MCF 10A (cell line): ENCODE results near the gene KMT2D. TPM values are rescaled to one million over a fixed set of nuclear protein-coding genes. Genes with fewer than 3 reads are reported as not detected.

Experiments used
- BruUV-seq: library from RNA; stranded (reverse); fragments of 400-500 nt; replicated peaks from 2 replicates; lab custom pipeline; 2021; lab: Mats Ljungman, UMichigan
- CTCF ChIA-PET: fragments of 300-600 bp; sonication (Branson Sonifier 250); formaldehyde crosslinking; extraction: SDS; loops from one replicate; lab custom pipeline; 2021; ENCODE audit warnings: antibody characterized with exemption, inconsistent platforms; lab: Yijun Ruan, JAX
- POLR2A ChIA-PET: fragments of 300-600, 350-650 bp; sonication (Branson Sonifier 250); formaldehyde crosslinking; extraction: SDS; loops from one replicate; lab custom pipeline; 2020; ENCODE audit warnings: antibody characterized with exemption, inconsistent platforms; lab: Yijun Ruan, JAX
- DNase-seq: peaks from one replicate; pipeline ENCODE4 v3.0.0-alpha.2; 2018; ENCODE audit not compliant: unreplicated experiment
- H3K27ac Mint-ChIP-seq: one replicate; pipeline ENCODE4 v1.8.0; 2022; ENCODE audit warnings: mild to moderate bottlenecking, low read depth, mixed read lengths; ENCODE audit not compliant: unreplicated experiment
- H3K27me3 Mint-ChIP-seq: one replicate; pipeline ENCODE4 v1.8.0; 2022; ENCODE audit warnings: mixed read lengths; ENCODE audit not compliant: insufficient read depth, unreplicated experiment
- H3K36me3 Mint-ChIP-seq: one replicate; pipeline ENCODE4 v1.8.0; 2022; ENCODE audit warnings: mild to moderate bottlenecking, moderate library complexity, mixed read lengths; ENCODE audit not compliant: insufficient read depth, unreplicated experiment
- H3K4me1 Mint-ChIP-seq: one replicate; pipeline ENCODE4 v1.8.0; 2022; ENCODE audit warnings: mixed read lengths; ENCODE audit not compliant: insufficient read depth, unreplicated experiment
- H3K4me3 Mint-ChIP-seq: one replicate; pipeline ENCODE4 v1.8.0; 2022; ENCODE audit warnings: mild to moderate bottlenecking, moderate library complexity, mixed read lengths; ENCODE audit not compliant: unreplicated experiment
- H3K9me3 Mint-ChIP-seq: one replicate; pipeline ENCODE4 v1.8.0; 2022; ENCODE audit warnings: mixed read lengths; ENCODE audit not compliant: unreplicated experiment
- intact Hi-C: fragments of 100-400 bp; cut with micrococcal nuclease; formaldehyde crosslinking; loops from 2 replicates; pipeline ENCODE4 v1.14.1; 2022
- total RNA-seq: library from RNA; stranded (reverse); gene quantifications from 2 replicates; pipeline ENCODE4 v1.2.3, GENCODE V29; 2022
- TF ChIP-seq, protein P1 (sequence below): fragments of 200-600 bp; IDR thresholded peaks from one replicate; pipeline ENCODE4 v1.8.0; 2022; ENCODE audit warnings: antibody characterized with exemption, mild to moderate bottlenecking; ENCODE audit not compliant: unreplicated experiment

The KMT2D gene
- total RNA-seq, 1 experiment from 2014 or later = 76.9 TPM

DNA sequence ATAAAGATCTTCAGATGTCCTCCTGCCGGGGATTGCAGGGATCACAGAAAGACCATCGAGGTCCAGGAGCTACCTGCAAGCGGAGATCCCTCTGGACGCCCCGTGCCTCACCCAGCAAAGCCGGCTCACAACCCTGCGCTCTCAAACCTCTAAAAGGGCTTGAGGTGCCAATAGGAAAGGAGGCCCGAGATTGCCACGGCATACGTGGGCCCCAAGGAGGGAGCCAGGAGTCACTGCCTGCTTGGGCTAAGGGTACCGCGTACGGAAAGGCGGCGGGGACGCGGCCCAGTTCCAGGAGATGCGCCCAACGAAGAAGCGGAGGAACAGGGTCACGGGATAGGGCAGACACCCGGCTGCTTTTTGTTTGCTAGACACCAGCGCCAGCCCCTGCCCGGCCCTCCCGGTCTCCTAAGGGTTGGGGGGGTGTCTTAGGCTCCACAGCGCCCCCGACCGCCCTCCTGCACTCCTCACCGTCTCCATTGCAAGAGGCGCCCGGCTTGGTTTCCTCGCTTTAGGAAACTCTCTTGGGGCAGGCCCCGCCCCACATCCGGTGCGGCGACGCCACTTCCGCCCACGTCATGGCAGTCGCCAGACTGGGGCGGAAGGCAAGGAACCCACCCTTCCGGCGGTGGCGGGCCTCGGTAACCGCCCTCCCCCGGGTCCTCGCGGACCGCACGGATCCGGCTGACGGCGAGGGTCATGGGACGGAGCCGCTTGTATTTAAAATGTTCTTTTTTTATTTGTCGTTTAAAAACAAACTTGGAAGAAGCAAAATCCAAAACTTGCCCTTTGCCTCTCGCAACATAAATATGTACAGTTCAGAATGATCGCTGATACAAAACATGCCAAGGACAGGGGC, 42.1 kb downstream of the KMT2D start, which contains the start of gene PRKAG1:
Gene PRKAG1 (minus strand): TSS at position 516 of the 859 bp plus-strand sequence. CDS start 36 bp downstream, at position 480.
- peak within 1 kb of the TSS; percentile 88 for H3K4me3 Mint-ChIP-seq
- peaks cover 44% of the 10 kb centered on the region for H3K36me3 Mint-ChIP-seq
- DNase-seq = peak; percentile 96
- POLR2A ChIA-PET = interaction anchor here (0.5 to 1.5 kb wide), 15 partner anchors 11 to 194 kb away, joined by 3 to 8 read pairs (median 3); partner anchors contain the start of genes ARF3, DDN, DDX23 and RND1
- CTCF ChIA-PET = interaction anchor here (0.5 to 1.8 kb wide), 5 partner anchors 13 to 159 kb away, joined by 3 to 12 read pairs (median 4); no protein-coding TSS in a partner anchor
- intact Hi-C loops = no loop called here
- H3K27ac Mint-ChIP-seq = peak within 1 kb of the TSS; percentile 99
- no peaks in the 10 kb centered on the region for H3K27me3 Mint-ChIP-seq
- H3K9me3 Mint-ChIP-seq = no peaks in the 10 kb centered on the region
- peaks cover 15% of the 10 kb centered on the region for H3K4me1 Mint-ChIP-seq
- TF ChIP-seq, protein P1, sequence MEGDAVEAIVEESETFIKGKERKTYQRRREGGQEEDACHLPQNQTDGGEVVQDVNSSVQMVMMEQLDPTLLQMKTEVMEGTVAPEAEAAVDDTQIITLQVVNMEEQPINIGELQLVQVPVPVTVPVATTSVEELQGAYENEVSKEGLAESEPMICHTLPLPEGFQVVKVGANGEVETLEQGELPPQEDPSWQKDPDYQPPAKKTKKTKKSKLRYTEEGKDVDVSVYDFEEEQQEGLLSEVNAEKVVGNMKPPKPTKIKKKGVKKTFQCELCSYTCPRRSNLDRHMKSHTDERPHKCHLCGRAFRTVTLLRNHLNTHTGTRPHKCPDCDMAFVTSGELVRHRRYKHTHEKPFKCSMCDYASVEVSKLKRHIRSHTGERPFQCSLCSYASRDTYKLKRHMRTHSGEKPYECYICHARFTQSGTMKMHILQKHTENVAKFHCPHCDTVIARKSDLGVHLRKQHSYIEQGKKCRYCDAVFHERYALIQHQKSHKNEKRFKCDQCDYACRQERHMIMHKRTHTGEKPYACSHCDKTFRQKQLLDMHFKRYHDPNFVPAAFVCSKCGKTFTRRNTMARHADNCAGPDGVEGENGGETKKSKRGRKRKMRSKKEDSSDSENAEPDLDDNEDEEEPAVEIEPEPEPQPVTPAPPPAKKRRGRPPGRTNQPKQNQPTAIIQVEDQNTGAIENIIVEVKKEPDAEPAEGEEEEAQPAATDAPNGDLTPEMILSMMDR = peak; percentile 25
- TSS peak; percentile 60 for BruUV-seq

DNA sequence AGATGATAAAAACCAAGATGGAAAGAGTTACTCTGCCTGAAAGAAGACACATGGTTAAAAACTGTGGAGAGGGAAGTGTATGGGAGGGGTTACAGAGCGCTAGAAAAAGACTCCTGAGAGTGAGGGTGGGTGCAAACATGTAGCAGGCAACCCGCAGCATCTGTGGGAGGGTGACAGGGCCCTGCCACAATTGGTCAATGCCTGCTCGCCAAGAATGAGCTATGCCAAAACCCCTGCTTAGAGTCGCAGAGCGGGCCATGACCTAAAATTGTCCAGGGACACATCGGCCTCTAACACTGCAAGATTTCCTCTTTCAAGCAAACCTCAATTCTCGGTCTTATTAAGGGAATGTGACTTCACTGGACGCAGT, 42.7 kb downstream of the KMT2D start:
- no TSS peak for BruUV-seq
- TF ChIP-seq, protein P1 = no peak
- peak overlapping the region; percentile 99 for H3K27ac Mint-ChIP-seq
- peaks cover 37% of the 10 kb centered on the region for H3K36me3 Mint-ChIP-seq
- ChIA-PET CTCF (interaction anchor here (0.5 to 2.0 kb wide), 6 partner anchors 14 to 165 kb away, joined by 3 to 12 read pairs (median 4); no protein-coding TSS in a partner anchor), POLR2A (interaction anchor here (0.5 to 1.5 kb wide), 15 partner anchors 10 to 194 kb away, joined by 3 to 8 read pairs (median 3); partner anchors contain the start of genes ARF3, DDN, DDX23 and RND1)
- intact Hi-C loops = no loop called here
- H3K9me3 Mint-ChIP-seq = no peaks in the 10 kb centered on the region
- H3K27me3 Mint-ChIP-seq = no peaks in the 10 kb centered on the region
- H3K4me1 Mint-ChIP-seq = peaks cover 15% of the 10 kb centered on the region
- H3K4me3 Mint-ChIP-seq = peak overlapping the region; percentile 88
- peak; percentile 42 for DNase-seq

DNA sequence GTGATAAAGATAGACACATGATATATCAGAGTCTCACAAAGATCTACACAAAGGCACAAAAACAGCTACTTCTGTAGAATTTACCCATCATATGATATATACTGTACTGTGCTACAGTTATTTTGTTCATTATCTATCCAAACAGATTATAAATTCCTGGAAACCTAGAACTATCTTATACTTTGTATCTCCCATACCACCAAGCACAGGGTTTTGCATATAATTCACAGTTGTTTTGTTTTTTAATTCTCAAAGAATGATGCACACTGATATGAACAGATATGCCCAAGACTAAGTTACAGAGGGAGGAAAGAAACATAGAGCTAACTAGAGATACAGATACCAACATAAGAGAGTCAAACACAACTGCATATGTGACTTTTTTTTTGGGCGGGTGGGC, 45.4 kb downstream of the KMT2D start:
- BruUV-seq = no TSS peak
- DNase-seq = no peak
- TF ChIP-seq, protein P1 = no peak
- H3K4me1 Mint-ChIP-seq = peaks cover 15% of the 10 kb centered on the region
- CTCF ChIA-PET = interaction anchor here (1.0 to 1.9 kb wide), 4 partner anchors 21 to 162 kb away, joined by 3 to 11 read pairs (median 4); partner anchors contain the start of genes ARF3 and DDX23
- no peak overlapping the region for H3K4me3 Mint-ChIP-seq
- POLR2A ChIA-PET = interaction anchor here (0.5 to 1.9 kb wide), 6 partner anchors 9 to 313 kb away, joined by 3 to 8 read pairs (median 4); no protein-coding TSS in a partner anchor
- H3K36me3 Mint-ChIP-seq = peaks cover 43% of the 10 kb centered on the region
- intact Hi-C loops = no loop called here
- no peaks in the 10 kb centered on the region for H3K9me3 Mint-ChIP-seq
- H3K27me3 Mint-ChIP-seq = no peaks in the 10 kb centered on the region
- H3K27ac Mint-ChIP-seq = peak overlapping the region; percentile 7

DNA sequence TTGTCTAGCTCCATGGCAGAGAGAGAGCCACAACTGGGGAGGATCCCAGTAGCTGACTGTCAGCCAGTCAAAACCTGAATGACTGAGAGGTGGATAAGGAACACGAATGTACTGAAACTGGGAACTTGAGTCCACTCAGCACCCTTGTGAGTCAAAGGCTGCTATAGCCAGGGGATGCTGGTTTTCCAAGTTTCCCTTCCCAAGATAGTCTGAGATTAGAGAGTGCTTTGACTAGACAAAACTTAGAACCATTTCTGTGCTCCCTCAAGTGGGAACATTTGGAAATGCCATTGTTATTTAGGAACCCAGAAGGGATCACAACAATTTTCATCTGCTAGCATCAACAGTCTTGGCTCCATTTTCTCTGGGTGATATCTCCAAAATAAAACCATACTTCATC, 46.0 kb downstream of the KMT2D start:
- peaks cover 11% of the 10 kb centered on the region for H3K4me1 Mint-ChIP-seq
- H3K27me3 Mint-ChIP-seq = no peaks in the 10 kb centered on the region

More for the DNA sequence above, 46.0 kb downstream of the KMT2D start:
- POLR2A ChIA-PET = interaction anchor here (0.7 to 1.9 kb wide), 4 partner anchors 8 to 312 kb away, joined by 3 to 8 read pairs (median 4); no protein-coding TSS in a partner anchor
- peak overlapping the region; percentile 7 for H3K27ac Mint-ChIP-seq
- DNase-seq = peak; percentile 9
- intact Hi-C loops = no loop called here
- CTCF ChIA-PET = interaction anchor here (0.6 to 1.9 kb wide), 9 partner anchors 20 to 195 kb away, joined by 3 to 11 read pairs (median 3); partner anchors contain the start of genes ARF3 and DDX23
- no peak overlapping the region for H3K4me3 Mint-ChIP-seq
- no peaks in the 10 kb centered on the region for H3K9me3 Mint-ChIP-seq
- BruUV-seq = no TSS peak
- peaks cover 49% of the 10 kb centered on the region for H3K36me3 Mint-ChIP-seq
- TF ChIP-seq, protein P1 = no peak
